Measurements from ENCODE around the gene ZNF615.

- TF ChIP-seq EP300 (IDR thresholded peaks at IDR 0.05) = no peak
- TF ChIP-seq CTCF (IDR thresholded peaks at IDR 0.05) = no peak
Measured at GRCh38 chr19:51983361-51983760, 24.6 kb downstream of the ZNF615 start.

All from tibial nerve (tissue), 4 donors.